Gastroesophageal sphincter (tissue), 4 donors: ENCODE data around the gene PSME4. TPM values are rescaled to one million over a fixed set of nuclear protein-coding genes. Genes with fewer than 3 reads are reported as not detected.

Experiments
- ATAC-seq: fragments of 150-250 bp; one replicate; pipeline ENCODE4 v1.9.1; 2016; ENCODE audit warnings: mild to moderate bottlenecking, moderate library complexity
- H3K27ac ChIP-seq, 4 donors: fragments of 200-600 bp; sonication (generic) in 3 of 4; 1 replicate in 3 of 4; 2 replicates in 1 of 4; pipeline ENCODE4 v1.5.1; 2016 to 2019
- H3K27me3 ChIP-seq: fragments of 200-600 bp; sonication (generic); one replicate; pipeline ENCODE4 v1.5.1; 2019
- H3K36me3 ChIP-seq, 2 donors: fragments of 200-600 bp; sonication (generic); one replicate each; pipeline ENCODE4 v1.5.1; 2019; ENCODE audit warnings: control low read depth in 1 of 2
- H3K4me1 ChIP-seq, 3 donors: fragments of 200-600 bp; sonication (generic); 1 replicate in 2 of 3; 2 replicates in 1 of 3; pipeline ENCODE4 v1.5.1; 2016 to 2019; ENCODE audit warnings: control low read depth in 2 of 3
- H3K4me3 ChIP-seq, 2 donors: fragments of 200-600 bp; sonication (generic); one replicate each; pipeline ENCODE4 v1.5.1; 2019; ENCODE audit warnings: mild to moderate bottlenecking in 1 of 2, moderate library complexity in 1 of 2
- H3K9me3 ChIP-seq, 3 donors: fragments of 200-600 bp; sonication (generic); one replicate each; pipeline ENCODE4 v1.5.1; 2017 to 2019; ENCODE audit warnings: control low read depth in 2 of 3
- CTCF ChIP-seq, 4 experiments: fragments of 200-600 bp in 2 of 4; fragments of 450-650 bp in 2 of 4; sonication (generic) in 1 of 4; IDR thresholded peaks; one replicate each; pipeline ENCODE4 v1.5.1; 2017 to 2019; ENCODE audit warnings: antibody characterized with exemption in 4 of 4, mild to moderate bottlenecking in 2 of 4, moderate library complexity in 2 of 4
- EP300 ChIP-seq: sonication (generic); formaldehyde crosslinking; IDR thresholded peaks from one replicate; pipeline ENCODE4 v1.6.1; 2017; ENCODE audit warnings: antibody characterized with exemption, mild to moderate bottlenecking
- POLR2A ChIP-seq, 2 donors: fragments of 450-650 bp; IDR thresholded peaks; one replicate each; pipeline ENCODE4 v1.6.1; 2017; ENCODE audit warnings: antibody characterized with exemption in 2 of 2, mild to moderate bottlenecking in 2 of 2, moderate library complexity in 1 of 2
- POLR2AphosphoS5 ChIP-seq: sonication (generic); formaldehyde crosslinking; IDR thresholded peaks from one replicate; pipeline ENCODE4 v1.6.1; 2017; ENCODE audit warnings: antibody characterized with exemption
- WGBS, 2 donors: methylation state at CpG; one replicate each; pipeline ENCODE4 v1.1.5; 2018; ENCODE audit warnings: low coverage in 1 of 2; 5-methylcytosine and 5-hydroxymethylcytosine counted together
- total RNA-seq, 4 donors: library from RNA; depleted of rRNA; stranded (reverse); fragments of >200 nt; gene quantifications; one replicate each; pipeline ENCODE4 v1.1.0, GENCODE V29; 2016

Gene PSME4
- total RNA-seq, 4 donors from 2014 or later: 44.8 to 58.2 (median 49.4) TPM

- TF ChIP-seq POLR2A (IDR thresholded peaks at IDR 0.05) (no peak), POLR2AphosphoS5 (no peak), EP300 (no peak), CTCF (IDR thresholded peaks at IDR 0.05) (no peak)
Measured at GRCh38 chr2:53960476-53960875, 10.3 kb downstream of the PSME4 start.

GRCh38 chr2:53958443-53958842 lies 12.3 kb downstream of the PSME4 start:
- 82% methylated on average over 2 of the region's 2 CpGs for WGBS, 2 donors
- Histone ChIP-seq H3K9me3 (no peaks in the 10 kb centered on the region), H3K4me1 (peaks cover 2 to 57% (median 5%) of the 10 kb centered on the region in 3 donors), H3K27me3 (no peaks in the 10 kb centered on the region), H3K36me3 (no peaks in the 10 kb centered on the region), H3K27ac (no peak overlapping the region), H3K4me3 (no peak overlapping the region)
- TF ChIP-seq POLR2A (IDR thresholded peaks at IDR 0.05) (no peak), EP300 (no peak), CTCF (IDR thresholded peaks at IDR 0.05) (no peak), POLR2AphosphoS5 (no peak)
- ATAC-seq: no peak

More at GRCh38 chr2:53960476-53960875, 10.3 kb downstream of the PSME4 start:
- no peak overlapping the region for H3K4me3 ChIP-seq
- no peaks in the 10 kb centered on the region for H3K9me3 ChIP-seq
- ATAC-seq: no peak
- H3K4me1 ChIP-seq: peaks cover 5 to 68% (median 7%) of the 10 kb centered on the region in 3 donors
- H3K27ac ChIP-seq: peak overlapping the region in 2 of 4 donors; percentile 52 to 73
- no peaks in the 10 kb centered on the region for H3K36me3 ChIP-seq
- 0 to 55% methylated on average over 1 to 4 of the region's 4 CpGs for WGBS, 2 donors
- no peaks in the 10 kb centered on the region for H3K27me3 ChIP-seq

- Histone ChIP-seq H3K27ac (no peak overlapping the region), H3K4me1 (peaks cover 0 to 31% (median 0%) of the 10 kb centered on the region in 3 donors), H3K27me3 (no peaks in the 10 kb centered on the region), H3K9me3 (no peaks in the 10 kb centered on the region), H3K36me3 (peaks cover 0 to 14% of the 10 kb centered on the region in 2 donors), H3K4me3 (no peak overlapping the region)
- WGBS, 2 donors: 86 to 100% methylated on average over 1 of the region's 4 CpGs
- no peak for ATAC-seq
- TF ChIP-seq POLR2AphosphoS5 (no peak), POLR2A (IDR thresholded peaks at IDR 0.05) (no peak), EP300 (no peak), CTCF (IDR thresholded peaks at IDR 0.05) (no peak)
Measured at GRCh38 chr2:53952519-53952918, 18.3 kb downstream of the PSME4 start.

DNA sequence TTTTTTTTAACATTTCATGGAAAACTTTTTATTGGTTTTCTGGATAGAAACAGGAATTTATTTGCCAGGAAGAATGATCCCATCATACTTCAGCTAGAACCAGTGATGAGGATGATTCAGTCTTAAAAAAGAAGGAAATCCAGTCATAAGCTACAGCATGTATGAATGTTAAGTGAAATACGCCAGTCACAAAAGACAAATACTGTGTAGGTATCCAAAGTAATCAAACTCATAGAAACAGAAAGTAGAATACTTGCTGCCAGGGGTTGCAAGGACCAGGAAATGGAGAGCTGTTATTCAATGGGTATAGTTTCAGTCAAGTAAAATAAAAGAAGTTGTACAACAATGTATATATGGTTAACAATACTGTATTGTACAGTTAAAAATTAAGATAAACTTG lies 21.3 kb downstream of the PSME4 start:
- WGBS, 2 donors: 77% methylated on average over 1 of the region's 1 CpG; no CpG with 5 or more reads in 1 of the 2 donors
- H3K27ac ChIP-seq: no peak overlapping the region

More for the DNA sequence above, 21.3 kb downstream of the PSME4 start:
- no peak overlapping the region for H3K4me3 ChIP-seq
- no peaks in the 10 kb centered on the region for H3K9me3 ChIP-seq
- peaks cover 0 to 36% (median 2%) of the 10 kb centered on the region in 3 donors for H3K4me1 ChIP-seq
- TF ChIP-seq EP300: no peak
- TF ChIP-seq POLR2AphosphoS5: no peak
- TF ChIP-seq POLR2A (IDR thresholded peaks at IDR 0.05): no peak
- no peak for TF ChIP-seq CTCF (IDR thresholded peaks at IDR 0.05)
- no peaks in the 10 kb centered on the region for H3K27me3 ChIP-seq
- ATAC-seq: no peak
- H3K36me3 ChIP-seq: peaks cover 4 to 32% of the 10 kb centered on the region in 2 donors
